Smooth muscle cell (in vitro differentiated cells): ENCODE measurements around the gene CCDC81. TPM values are rescaled to one million over a fixed set of nuclear protein-coding genes. Genes with fewer than 3 reads are reported as not detected.

Experiments used
- DNase-seq: peaks from one replicate; lab custom pipeline; 2025; ENCODE audit not compliant: unreplicated experiment; lab: John Stamatoyannopoulos, UW
- H2AFZ ChIP-seq: fragments of 200-600 bp; sonication (generic); 2 replicates; pipeline ENCODE4 v1.6.0; 2016; ENCODE audit warnings: antibody characterized with exemption, low read depth, mild to moderate bottlenecking
- H3F3A ChIP-seq: fragments of 200-600 bp; sonication (generic); 2 replicates; pipeline ENCODE4 v1.6.0; 2017; ENCODE audit warnings: antibody characterized with exemption, low read depth
- H3K27ac ChIP-seq: fragments of 200-600 bp; sonication (generic); 2 replicates; pipeline ENCODE4 v1.5.1; 2016; ENCODE audit warnings: low read depth, mild to moderate bottlenecking
- H3K27me3 ChIP-seq: fragments of 200-600 bp; sonication (generic); 2 replicates; pipeline ENCODE4 v1.6.1; 2016; ENCODE audit warnings: low read depth, mild to moderate bottlenecking
- H3K36me3 ChIP-seq: fragments of 200-600 bp; sonication (generic); 2 replicates; pipeline ENCODE4 v1.5.1; 2016; ENCODE audit warnings: low read depth
- H3K4me1 ChIP-seq: fragments of 200-600 bp; sonication (generic); 2 replicates; pipeline ENCODE4 v1.5.1; 2016; ENCODE audit warnings: low read depth
- H3K4me2 ChIP-seq: fragments of 200-600 bp; sonication (generic); 2 replicates; pipeline ENCODE4 v1.6.0; 2016; ENCODE audit warnings: mild to moderate bottlenecking
- H3K4me3 ChIP-seq: fragments of 200-600 bp; sonication (generic); 2 replicates; pipeline ENCODE4 v1.5.1; 2016; ENCODE audit warnings: mild to moderate bottlenecking
- H3K79me2 ChIP-seq: fragments of 200-600 bp; sonication (generic); 2 replicates; pipeline ENCODE4 v1.6.0; 2016; ENCODE audit warnings: low read depth, mild to moderate bottlenecking
- H3K9ac ChIP-seq: fragments of 200-600 bp; sonication (generic); 2 replicates; pipeline ENCODE4 v1.6.0; 2016; ENCODE audit warnings: low read depth
- H3K9me3 ChIP-seq: fragments of 200-600 bp; sonication (generic); replicated peaks from 2 replicates; pipeline ENCODE4 v1.5.1; 2016; ENCODE audit warnings: low read depth
- H4K20me1 ChIP-seq: fragments of 200-600 bp; sonication (generic); 2 replicates; pipeline ENCODE4 v1.6.0; 2016; ENCODE audit warnings: low read depth
- WGBS: methylation state at CpG from one replicate; pipeline ENCODE4 v1.1.7; 2016; ENCODE audit warnings: low lambda C conversion rate; 5-methylcytosine and 5-hydroxymethylcytosine counted together
- polyA plus RNA-seq: library from polyadenylated mRNA; unstranded; fragments of >200 nt; fragmentation: Nextera tagmentation; extraction: Ambion mirVana; gene quantifications from 2 replicates; pipeline ENCODE4 v1.2.1, GENCODE V29; 2016
- total RNA-seq: library from RNA; depleted of rRNA; stranded (reverse); fragments of >200 nt; gene quantifications from 2 replicates; pipeline ENCODE4 v1.2.3, GENCODE V29; 2014
- TF ChIP-seq, protein P1 (sequence below): fragments of 200-600 bp; sonication (generic); IDR thresholded peaks from 2 replicates; pipeline ENCODE4 v1.5.1; 2017; ENCODE audit warnings: borderline replicate concordance, mild to moderate bottlenecking, antibody characterized with exemption; ENCODE audit not compliant: insufficient read depth, poor library complexity, severe bottlenecking

CCDC81 gene
- total and polyA plus RNA-seq, 2 experiments from 2014 or later: 4.8 to 9.8 TPM

DNA sequence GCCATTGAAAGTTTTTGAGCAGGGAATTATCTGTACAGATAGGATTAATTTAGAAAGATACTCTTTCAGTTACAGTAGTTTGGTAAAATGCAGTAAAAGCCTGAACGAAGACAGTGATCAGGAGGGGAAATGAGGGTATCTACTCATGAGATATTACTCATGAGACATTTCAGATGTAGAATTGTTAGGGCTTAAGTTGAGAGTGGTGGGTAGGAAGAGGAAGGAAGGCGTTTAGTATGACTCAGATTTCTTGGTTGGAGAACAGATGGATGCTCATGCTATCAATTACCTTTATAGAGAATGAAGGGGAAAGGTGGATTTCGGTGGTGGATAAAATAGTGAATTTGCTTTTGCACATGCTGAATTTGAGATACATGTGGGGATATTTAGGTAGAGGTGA, 15.8 kb downstream of the CCDC81 start:
- Histone ChIP-seq H3F3A (peaks cover 7% of the 10 kb centered on the region), H3K9me3 (no peaks in the 10 kb centered on the region), H3K36me3 (no peaks in the 10 kb centered on the region), H3K27me3 (no peaks in the 10 kb centered on the region), H3K79me2 (no peaks in the 10 kb centered on the region), H2AFZ (no peak overlapping the region), H4K20me1 (no peaks in the 10 kb centered on the region), H3K9ac (no peak overlapping the region), H3K4me3 (no peak overlapping the region), H3K4me2 (no peak overlapping the region), H3K27ac (no peak overlapping the region), H3K4me1 (peaks cover 11% of the 10 kb centered on the region)
- TF ChIP-seq, protein P1, sequence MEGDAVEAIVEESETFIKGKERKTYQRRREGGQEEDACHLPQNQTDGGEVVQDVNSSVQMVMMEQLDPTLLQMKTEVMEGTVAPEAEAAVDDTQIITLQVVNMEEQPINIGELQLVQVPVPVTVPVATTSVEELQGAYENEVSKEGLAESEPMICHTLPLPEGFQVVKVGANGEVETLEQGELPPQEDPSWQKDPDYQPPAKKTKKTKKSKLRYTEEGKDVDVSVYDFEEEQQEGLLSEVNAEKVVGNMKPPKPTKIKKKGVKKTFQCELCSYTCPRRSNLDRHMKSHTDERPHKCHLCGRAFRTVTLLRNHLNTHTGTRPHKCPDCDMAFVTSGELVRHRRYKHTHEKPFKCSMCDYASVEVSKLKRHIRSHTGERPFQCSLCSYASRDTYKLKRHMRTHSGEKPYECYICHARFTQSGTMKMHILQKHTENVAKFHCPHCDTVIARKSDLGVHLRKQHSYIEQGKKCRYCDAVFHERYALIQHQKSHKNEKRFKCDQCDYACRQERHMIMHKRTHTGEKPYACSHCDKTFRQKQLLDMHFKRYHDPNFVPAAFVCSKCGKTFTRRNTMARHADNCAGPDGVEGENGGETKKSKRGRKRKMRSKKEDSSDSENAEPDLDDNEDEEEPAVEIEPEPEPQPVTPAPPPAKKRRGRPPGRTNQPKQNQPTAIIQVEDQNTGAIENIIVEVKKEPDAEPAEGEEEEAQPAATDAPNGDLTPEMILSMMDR: no peak
- DNase-seq: no peak
- WGBS: 60% methylated on average over 3 of the region's 3 CpGs

DNA sequence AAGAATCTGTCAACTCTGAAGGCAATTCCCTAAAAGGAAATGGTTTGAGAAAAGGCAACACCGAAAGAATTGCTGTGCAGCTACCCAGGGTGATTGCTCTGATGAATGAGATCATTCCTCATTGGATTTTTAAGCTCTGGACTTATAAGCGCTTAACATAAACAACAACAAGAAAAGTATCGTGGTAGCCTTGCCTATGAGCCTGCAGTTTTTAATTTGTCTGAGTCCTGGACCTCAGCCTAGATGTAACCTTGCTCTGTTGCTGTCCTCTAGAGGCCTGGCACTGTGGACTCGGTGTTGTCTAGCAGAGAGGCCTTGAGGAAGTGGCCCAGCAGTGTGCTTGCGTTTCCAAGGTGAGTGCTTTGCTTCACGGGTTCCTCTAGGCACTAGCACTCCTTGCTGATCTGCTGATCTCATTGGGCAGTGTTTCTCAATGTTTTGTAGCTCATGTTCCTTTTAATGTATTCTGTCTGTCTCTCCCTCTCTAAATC, 20.4 kb downstream of the CCDC81 start:
- 24% methylated on average over 6 of the region's 6 CpGs for WGBS
- H3K9me3 ChIP-seq: no peaks in the 10 kb centered on the region

GRCh38 chr11:86396396-86396795, 21.7 kb downstream of the CCDC81 start:
- Histone ChIP-seq H3K9ac (no peak overlapping the region), H3K4me1 (peaks cover 11% of the 10 kb centered on the region), H4K20me1 (no peaks in the 10 kb centered on the region), H3K27ac (peak overlapping the region; percentile 71), H3K9me3 (no peaks in the 10 kb centered on the region), H3K79me2 (no peaks in the 10 kb centered on the region), H3K27me3 (no peaks in the 10 kb centered on the region), H3K36me3 (no peaks in the 10 kb centered on the region), H2AFZ (no peak overlapping the region), H3K4me2 (peak overlapping the region; percentile 43), H3K4me3 (no peak overlapping the region), H3F3A (peaks cover 7% of the 10 kb centered on the region)
- WGBS: 28% methylated on average over 2 of the region's 2 CpGs
- DNase-seq: no peak
- TF ChIP-seq, protein P1: no peak

More for the DNA sequence above, 20.4 kb downstream of the CCDC81 start:
- Histone ChIP-seq H2AFZ (peak overlapping the region; percentile 83), H4K20me1 (no peaks in the 10 kb centered on the region), H3K4me1 (peaks cover 11% of the 10 kb centered on the region), H3K79me2 (no peaks in the 10 kb centered on the region), H3K9ac (no peak overlapping the region), H3F3A (peaks cover 7% of the 10 kb centered on the region), H3K4me2 (peak overlapping the region; percentile 60), H3K27ac (peak overlapping the region; percentile 71), H3K36me3 (no peaks in the 10 kb centered on the region), H3K27me3 (no peaks in the 10 kb centered on the region), H3K4me3 (no peak overlapping the region)
- TF ChIP-seq, protein P1: no peak
- no peak for DNase-seq

- H3K36me3 ChIP-seq: no peaks in the 10 kb centered on the region
- no peak overlapping the region for H3K27ac ChIP-seq
- H3K9ac ChIP-seq: no peak overlapping the region
- H4K20me1 ChIP-seq: no peaks in the 10 kb centered on the region
- no peaks in the 10 kb centered on the region for H3K27me3 ChIP-seq
- no peak for DNase-seq
- peaks cover 11% of the 10 kb centered on the region for H3K4me1 ChIP-seq
- H3K4me3 ChIP-seq: no peak overlapping the region
- no peak overlapping the region for H3K4me2 ChIP-seq
- H3K9me3 ChIP-seq: no peaks in the 10 kb centered on the region
- H3K79me2 ChIP-seq: no peaks in the 10 kb centered on the region
- peaks cover 7% of the 10 kb centered on the region for H3F3A ChIP-seq
- TF ChIP-seq, protein P1: no peak
- no peak overlapping the region for H2AFZ ChIP-seq
Observed at GRCh38 chr11:86397351-86397750, 22.7 kb downstream of the CCDC81 start.
